CD14-positive monocyte (primary cell): Measurements from ENCODE around the gene CUBN. TPM values are rescaled to one million over a fixed set of nuclear protein-coding genes. Genes with fewer than 3 reads are reported as not detected.

Experiments
- DNase-seq, 3 donors: peaks; one replicate each; pipeline ENCODE4 v3.0.0-alpha.2; 2011 to 2022
- H2AFZ ChIP-seq: 2 replicates; pipeline ENCODE4 v1.6.0; 2012; ENCODE audit warnings: mild to moderate bottlenecking, low read depth, low read length, inconsistent platforms; ENCODE audit not compliant: insufficient read depth, poor library complexity, severe bottlenecking
- H3K27ac ChIP-seq, 2 donors: 1 replicate in 1 of 2; 2 replicates in 1 of 2; pipeline ENCODE4 v1.5.1; 2012 to 2013; ENCODE audit warnings: low read length in 2 of 2, control low read depth in 1 of 2, inconsistent platforms in 1 of 2, low read depth in 1 of 2, mild to moderate bottlenecking in 1 of 2
- H3K27me3 ChIP-seq, 2 donors: one replicate each; pipeline versions ENCODE4 v1.6.0 to v1.6.1; 2011 to 2013; ENCODE audit warnings: low read length in 2 of 2; ENCODE audit not compliant: control insufficient read depth in 2 of 2, insufficient read depth in 2 of 2
- H3K36me3 ChIP-seq, 2 donors: replicated peaks in 1 of 2; 1 replicate in 1 of 2; 2 replicates in 1 of 2; pipeline versions ENCODE4 v1.5.1 to v1.6.1; 2012 to 2013; ENCODE audit warnings: low read length in 2 of 2, control low read depth in 1 of 2, inconsistent platforms in 1 of 2, mild to moderate bottlenecking in 1 of 2; ENCODE audit not compliant: insufficient read depth in 2 of 2, control insufficient read depth in 1 of 2
- H3K4me1 ChIP-seq, 2 donors: 1 replicate in 1 of 2; 2 replicates in 1 of 2; pipeline versions ENCODE4 v1.5.1 to v1.6.1; 2012 to 2013; ENCODE audit warnings: low read length in 2 of 2, control low read depth in 1 of 2, inconsistent platforms in 1 of 2, mild to moderate bottlenecking in 1 of 2, moderate library complexity in 1 of 2; ENCODE audit not compliant: insufficient read depth in 2 of 2, control insufficient read depth in 1 of 2
- H3K4me2 ChIP-seq: replicated peaks from 2 replicates; pipeline ENCODE3; 2012; ENCODE audit warnings: low read length, moderate library complexity, mild to moderate bottlenecking; ENCODE audit not compliant: poor library complexity, severe bottlenecking; ENCODE audit errors: extremely low read depth
- H3K4me3 ChIP-seq, 3 experiments: fragments of 200-600 bp in 1 of 3; sonication (generic) in 1 of 3; replicated peaks in 1 of 3; 1 replicate in 2 of 3; 2 replicates in 1 of 3; pipeline ENCODE4 v1.5.1; 2011 to 2013; ENCODE audit warnings: low read length in 3 of 3, mild to moderate bottlenecking in 3 of 3, control low read depth in 2 of 3, low read depth in 2 of 3, inconsistent platforms in 1 of 3, moderate library complexity in 1 of 3
- H3K79me2 ChIP-seq: 2 replicates; pipeline ENCODE4 v1.6.0; 2012; ENCODE audit warnings: mild to moderate bottlenecking, control low read depth, inconsistent platforms, low read length, moderate library complexity; ENCODE audit not compliant: insufficient read depth
- H3K9ac ChIP-seq: 2 replicates; pipeline ENCODE4 v1.6.0; 2017; ENCODE audit warnings: low read length, mild to moderate bottlenecking; ENCODE audit not compliant: insufficient read depth, poor library complexity, severe bottlenecking
- H3K9me3 ChIP-seq, 2 donors: replicated peaks in 1 of 2; 1 replicate in 1 of 2; 2 replicates in 1 of 2; pipeline versions ENCODE4 v1.5.1 to v1.6.1; 2012 to 2013; ENCODE audit warnings: low read length in 2 of 2, control low read depth in 1 of 2; ENCODE audit not compliant: control insufficient read depth in 1 of 2, insufficient read depth in 1 of 2
- H4K20me1 ChIP-seq: 2 replicates; pipeline ENCODE4 v1.6.0; 2012; ENCODE audit warnings: mild to moderate bottlenecking, low read length, control low read depth, moderate library complexity; ENCODE audit not compliant: insufficient read depth
- H3K27ac Mint-ChIP-seq, 7 donors: one replicate each; pipeline ENCODE4 v1.8.0; 2020; ENCODE audit warnings: mild to moderate bottlenecking in 7 of 7, mixed read lengths in 7 of 7, moderate library complexity in 6 of 7, inconsistent platforms in 2 of 7
- H3K27me3 Mint-ChIP-seq, 3 donors: one replicate each; pipeline ENCODE4 v1.8.0; 2021 to 2022; ENCODE audit warnings: low read depth in 3 of 3, mild to moderate bottlenecking in 3 of 3, mixed read lengths in 3 of 3, moderate library complexity in 3 of 3, inconsistent platforms in 1 of 3
- H3K36me3 Mint-ChIP-seq, 2 donors: one replicate each; pipeline ENCODE4 v1.8.0; 2020; ENCODE audit warnings: mixed read lengths in 2 of 2, inconsistent platforms in 1 of 2, mild to moderate bottlenecking in 1 of 2
- H3K4me1 Mint-ChIP-seq: one replicate; pipeline ENCODE4 v1.8.0; 2020; ENCODE audit warnings: mild to moderate bottlenecking, mixed read lengths
- H3K4me3 Mint-ChIP-seq, 2 donors: one replicate each; pipeline ENCODE4 v1.8.0; 2020; ENCODE audit warnings: mild to moderate bottlenecking in 2 of 2, mixed read lengths in 2 of 2, moderate library complexity in 1 of 2
- H3K9me3 Mint-ChIP-seq, 7 donors: one replicate each; pipeline ENCODE4 v1.8.0; 2020 to 2022; ENCODE audit warnings: mixed read lengths in 7 of 7, mild to moderate bottlenecking in 6 of 7, moderate library complexity in 6 of 7, inconsistent platforms in 2 of 7
- CTCF ChIP-seq: fragments of 200-600 bp; IDR thresholded peaks from one replicate; pipeline ENCODE4 v1.8.0; 2022; ENCODE audit warnings: antibody characterized with exemption, mild to moderate bottlenecking
- WGBS: methylation state at CpG from one replicate; pipeline ENCODE4 v1.1.5; 2013; ENCODE audit warnings: missing lambda C conversion rate; ENCODE audit not compliant: insufficient coverage; 5-methylcytosine and 5-hydroxymethylcytosine counted together
- intact Hi-C, 2 donors: fragments of 100-400 bp; cut with micrococcal nuclease; formaldehyde crosslinking; loops; one replicate each; pipeline versions ENCODE4 v1.15.0 to v1.15.1; 2023
- polyA plus RNA-seq, 3 donors: library from polyadenylated mRNA; depleted of rRNA in 1 of 3; unstranded in 2 of 3; stranded (reverse) in 1 of 3; fragments of 300-500 nt in 2 of 3; fragments of >200 nt in 1 of 3; fragmentation: Illumina TruSeq in 2 of 3; gene quantifications; 1 replicate in 2 of 3; 2 replicates in 1 of 3; pipeline ENCODE4 v1.2.3, GENCODE V29; 2012 to 2021

Gene CUBN
- polyA plus RNA-seq, 3 donors: 0.95 TPM; not detected in 2

GRCh38 chr10:17125206-17125893 is 4.3 kb downstream of the CUBN start:
- WGBS: 88% methylated on average over 1 of the region's 5 CpGs
- no peak for DNase-seq
- Mint-ChIP-seq H3K9me3 (no peaks in the 10 kb centered on the region), H3K4me1 (peaks cover 23% of the 10 kb centered on the region), H3K27ac (peak overlapping the region in 1 of 7 donors; percentile 36), H3K27me3 (peaks cover 1 to 3% (median 2%) of the 10 kb centered on the region in 3 donors), H3K36me3 (no peaks in the 10 kb centered on the region), H3K4me3 (no peak overlapping the region)
- Histone ChIP-seq H4K20me1 (no peaks in the 10 kb centered on the region), H3K36me3 (no peaks in the 10 kb centered on the region), H3K9ac (no peak overlapping the region), H3K27me3 (no peaks in the 10 kb centered on the region), H2AFZ (no peak overlapping the region), H3K27ac (no peak overlapping the region), H3K4me3 (no peak overlapping the region), H3K79me2 (no peaks in the 10 kb centered on the region), H3K4me2 (no peak overlapping the region), H3K9me3 (no peaks in the 10 kb centered on the region), H3K4me1 (peaks cover 21 to 24% of the 10 kb centered on the region in 2 donors)
- intact Hi-C loops: loop anchor here in 1 of 2 donors (10.0 kb wide), 1 partner anchor 69 kb away; no protein-coding TSS in a partner anchor
- TF ChIP-seq CTCF: no peak

- peaks cover 23% of the 10 kb centered on the region for H3K4me1 Mint-ChIP-seq
- H3K79me2 ChIP-seq: no peaks in the 10 kb centered on the region
- no peak overlapping the region for H3K27ac ChIP-seq
- no peak for DNase-seq
- no CpG with 5 or more reads among the region's 3 CpGs for WGBS
- H3K4me2 ChIP-seq: no peak overlapping the region
- H3K36me3 ChIP-seq: no peaks in the 10 kb centered on the region
- H3K27me3 Mint-ChIP-seq: peaks cover 2 to 3% (median 3%) of the 10 kb centered on the region in 3 donors
- peaks cover 21 to 25% of the 10 kb centered on the region in 2 donors for H3K4me1 ChIP-seq
- intact Hi-C loops: loop anchor here in 1 of 2 donors (10.0 kb wide), 1 partner anchor 71 kb away; no protein-coding TSS in a partner anchor
- H3K27me3 ChIP-seq: no peaks in the 10 kb centered on the region
- H3K9ac ChIP-seq: no peak overlapping the region
- H3K4me3 Mint-ChIP-seq: no peak overlapping the region
- H4K20me1 ChIP-seq: no peaks in the 10 kb centered on the region
- H3K9me3 ChIP-seq: no peaks in the 10 kb centered on the region
- no peaks in the 10 kb centered on the region for H3K36me3 Mint-ChIP-seq
- H3K4me3 ChIP-seq: no peak overlapping the region
- H2AFZ ChIP-seq: no peak overlapping the region
- no peaks in the 10 kb centered on the region for H3K9me3 Mint-ChIP-seq
- H3K27ac Mint-ChIP-seq: no peak overlapping the region
- TF ChIP-seq CTCF: no peak
Measured at GRCh38 chr10:17123961-17124360, 5.7 kb downstream of the CUBN start.
